HG03097 (cell line): Measurements from ENCODE around the gene EEF1A1.
A peak's percentile ranks its signal among the peaks of the same experiment; 100 is the strongest.
"Not testable (repeated sequence)": the region's sequence is repeated elsewhere in the genome, so short reads cannot be mapped to it uniquely, and the experiment has no call there.

Source experiments
- ATAC-seq: cut with Tn5 transposase; IDR thresholded peaks from one replicate; pipeline ENCODE4 v1.9.1; 2021; ENCODE audit not compliant: unreplicated experiment, low FRiP score

Gene EEF1A1

DNA sequence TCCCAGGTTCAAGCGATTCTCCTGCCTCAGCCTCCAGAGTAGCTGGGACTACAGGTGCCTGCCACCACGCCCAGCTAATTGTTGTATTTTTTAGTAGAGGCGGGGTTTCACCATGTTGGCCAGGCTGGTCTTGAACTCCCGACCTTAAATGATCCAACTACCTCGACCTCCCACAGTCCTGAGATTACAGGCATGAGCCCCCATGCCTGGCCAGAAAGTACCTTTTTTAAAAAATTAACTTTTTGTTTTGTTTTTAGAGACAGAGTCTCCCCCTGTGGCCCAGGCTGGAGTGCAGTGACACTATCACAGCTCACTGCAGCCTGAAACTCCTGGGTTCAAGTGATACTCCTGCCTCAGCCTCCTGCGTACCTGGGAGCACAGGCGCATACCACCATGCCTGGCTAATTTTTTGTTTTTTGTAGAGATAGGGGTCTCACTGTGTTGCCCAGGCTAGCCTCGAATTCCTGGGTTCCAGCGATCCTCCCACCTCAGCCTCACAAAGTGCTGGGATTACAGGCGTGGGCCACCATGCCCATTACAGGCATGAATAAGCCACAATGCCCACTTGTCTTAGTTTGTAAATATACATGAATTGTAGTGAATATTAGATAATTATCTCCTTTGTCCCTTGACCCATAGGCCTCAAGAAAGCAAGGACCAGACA is 17.4 kb upstream of the EEF1A1 start:
- ATAC-seq: no peak

GRCh38 chr6:73537677-73538076 is 16.8 kb upstream of the EEF1A1 start:
- ATAC-seq: no peak

DNA sequence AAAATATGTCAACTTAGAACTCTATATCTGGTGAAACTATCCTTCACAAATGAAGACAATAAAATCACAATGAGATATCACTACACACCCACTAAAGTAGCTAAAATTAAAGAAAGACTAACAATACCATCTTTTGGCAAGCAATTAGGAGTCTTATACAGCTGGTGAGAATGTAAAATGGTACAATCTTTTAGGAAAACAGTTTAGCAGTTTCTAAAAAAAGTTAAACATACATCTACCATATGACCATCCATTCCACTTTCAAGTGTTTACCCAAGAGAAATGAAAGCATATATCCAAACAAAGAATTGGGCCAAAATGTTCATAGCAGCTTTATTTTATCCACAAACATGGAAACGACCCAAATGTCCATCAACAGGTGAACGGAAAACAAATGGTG is 13.8 kb upstream of the EEF1A1 start:
- no peak for ATAC-seq

DNA sequence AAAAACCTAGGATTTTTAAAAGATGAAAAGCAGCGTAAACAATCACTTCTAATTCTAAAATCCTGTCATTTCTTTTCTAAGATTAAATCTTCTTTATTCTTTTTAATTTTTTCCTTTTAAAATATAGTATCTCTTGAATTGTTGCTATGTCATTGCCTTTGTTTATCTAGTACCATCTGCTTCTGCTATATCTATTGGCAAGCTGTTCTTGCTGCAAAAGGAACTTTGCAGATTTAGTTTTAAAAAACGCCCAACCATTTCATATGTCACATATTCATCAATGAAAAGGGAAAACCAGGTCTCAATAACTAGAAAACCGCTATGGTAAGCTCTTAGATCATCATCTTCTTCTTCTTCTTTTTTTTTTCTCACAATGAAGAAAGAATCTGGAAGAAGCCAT is 11.5 kb upstream of the EEF1A1 start:
- no peak for ATAC-seq

DNA sequence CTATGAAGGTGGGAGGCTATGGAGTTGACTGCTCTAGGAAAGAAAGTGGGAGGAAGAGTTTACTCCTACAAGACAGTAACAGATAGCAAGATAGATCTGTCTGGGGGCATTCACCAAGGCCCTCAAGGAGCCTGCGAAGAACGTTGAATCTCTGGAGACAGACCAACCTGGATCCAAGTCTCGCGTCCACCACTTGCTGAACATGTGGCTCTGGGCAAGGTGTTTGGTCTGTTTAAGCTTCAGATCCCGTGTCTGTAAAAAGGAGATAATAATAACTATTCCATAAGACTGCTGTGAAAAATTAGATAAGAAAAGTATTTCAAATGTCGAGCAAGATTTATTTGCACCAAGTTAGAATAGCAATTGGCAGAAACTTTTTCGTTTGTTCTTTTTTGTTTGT is 8.1 kb upstream of the EEF1A1 start:
- no peak for ATAC-seq

DNA sequence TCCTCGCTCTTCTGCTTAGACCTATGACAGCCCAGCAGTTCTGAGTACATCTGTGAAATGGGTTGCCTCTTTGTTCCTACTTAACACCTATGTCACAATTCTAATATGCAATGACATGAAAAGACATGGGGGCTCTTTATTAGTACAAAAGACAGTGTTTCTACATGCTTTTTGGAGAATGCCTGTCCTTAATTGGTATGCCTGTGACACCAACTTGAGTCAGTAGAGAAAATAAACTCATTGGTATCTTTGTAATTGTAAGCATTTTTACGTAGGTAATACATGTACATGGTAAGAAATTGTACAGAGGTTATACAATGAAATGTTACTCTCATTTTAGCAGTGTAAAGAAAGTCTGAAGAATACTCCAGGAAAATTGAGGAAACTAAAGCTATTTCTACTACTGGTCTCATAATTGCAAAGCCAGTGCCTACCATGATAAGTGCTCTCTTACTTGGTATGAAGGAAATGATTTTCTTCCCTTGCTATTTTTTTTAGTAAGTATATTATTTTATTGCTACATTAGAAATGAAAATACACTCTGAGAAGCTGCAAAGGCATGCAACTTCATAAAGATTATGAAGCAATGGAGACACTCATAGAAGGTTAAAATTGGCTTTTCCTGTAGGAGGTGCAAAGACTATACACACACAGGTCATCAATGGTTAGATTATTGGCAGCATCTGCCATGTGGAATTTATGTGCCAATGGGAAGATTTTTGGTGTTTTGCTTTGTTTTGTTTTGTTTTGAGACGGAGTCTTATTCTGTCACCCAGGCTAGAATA is 4.9 kb upstream of the EEF1A1 start:
- no peak for ATAC-seq

- peak; percentile 41 for ATAC-seq
These were observed 2.7 kb upstream of the EEF1A1 start for GRCh38 chr6:73523434-73524123.

DNA sequence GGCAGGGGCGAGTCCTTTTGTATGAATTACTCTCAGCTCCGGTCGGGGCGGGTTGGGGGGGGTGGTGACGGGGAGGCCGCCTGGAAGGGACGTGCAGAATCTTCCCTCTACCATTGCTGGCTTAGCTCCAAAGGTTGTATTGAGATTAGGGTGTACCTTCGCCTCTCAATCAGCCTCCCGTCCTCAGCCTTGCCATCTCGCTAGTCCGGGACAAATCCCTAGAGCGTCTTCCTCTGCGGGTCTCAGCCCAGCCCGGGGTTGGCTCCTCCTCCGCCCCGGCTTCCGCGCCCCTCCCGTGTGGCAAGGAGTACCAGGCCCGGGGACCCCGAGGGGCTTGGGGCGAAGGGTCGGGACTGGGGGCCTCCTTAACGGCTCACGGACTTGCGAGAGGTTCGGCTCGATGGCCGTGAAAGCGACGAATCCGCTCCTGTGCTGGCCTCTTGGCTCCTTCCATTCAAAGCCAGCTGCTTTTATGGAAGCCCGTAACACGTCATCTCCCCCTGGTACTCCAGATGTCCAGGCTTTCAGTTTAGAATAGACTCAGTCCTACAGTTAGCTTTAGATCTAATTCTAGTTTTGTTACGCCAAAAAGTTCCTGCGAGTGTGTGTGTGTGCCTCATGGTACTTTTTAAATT is 636 bp upstream of the EEF1A1 start:
- ATAC-seq: peak; percentile 30

DNA sequence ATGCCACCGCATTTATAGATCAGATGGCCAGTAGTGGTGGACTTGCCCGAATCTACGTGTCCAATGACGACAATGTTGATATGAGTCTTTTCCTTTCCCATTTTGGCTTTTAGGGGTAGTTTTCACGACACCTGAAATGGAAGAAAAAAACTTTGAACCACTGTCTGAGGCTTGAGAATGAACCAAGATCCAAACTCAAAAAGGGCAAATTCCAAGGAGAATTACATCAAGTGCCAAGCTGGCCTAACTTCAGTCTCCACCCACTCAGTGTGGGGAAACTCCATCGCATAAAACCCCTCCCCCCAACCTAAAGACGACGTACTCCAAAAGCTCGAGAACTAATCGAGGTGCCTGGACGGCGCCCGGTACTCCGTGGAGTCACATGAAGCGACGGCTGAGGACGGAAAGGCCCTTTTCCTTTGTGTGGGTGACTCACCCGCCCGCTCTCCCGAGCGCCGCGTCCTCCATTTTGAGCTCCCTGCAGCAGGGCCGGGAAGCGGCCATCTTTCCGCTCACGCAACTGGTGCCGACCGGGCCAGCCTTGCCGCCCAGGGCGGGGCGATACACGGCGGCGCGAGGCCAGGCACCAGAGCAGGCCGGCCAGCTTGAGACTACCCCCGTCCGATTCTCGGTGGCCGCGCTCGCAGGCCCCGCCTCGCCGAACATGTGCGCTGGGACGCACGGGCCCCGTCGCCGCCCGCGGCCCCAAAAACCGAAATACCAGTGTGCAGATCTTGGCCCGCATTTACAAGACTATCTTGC is 725 bp downstream of the EEF1A1 start:
- no peak for ATAC-seq

DNA sequence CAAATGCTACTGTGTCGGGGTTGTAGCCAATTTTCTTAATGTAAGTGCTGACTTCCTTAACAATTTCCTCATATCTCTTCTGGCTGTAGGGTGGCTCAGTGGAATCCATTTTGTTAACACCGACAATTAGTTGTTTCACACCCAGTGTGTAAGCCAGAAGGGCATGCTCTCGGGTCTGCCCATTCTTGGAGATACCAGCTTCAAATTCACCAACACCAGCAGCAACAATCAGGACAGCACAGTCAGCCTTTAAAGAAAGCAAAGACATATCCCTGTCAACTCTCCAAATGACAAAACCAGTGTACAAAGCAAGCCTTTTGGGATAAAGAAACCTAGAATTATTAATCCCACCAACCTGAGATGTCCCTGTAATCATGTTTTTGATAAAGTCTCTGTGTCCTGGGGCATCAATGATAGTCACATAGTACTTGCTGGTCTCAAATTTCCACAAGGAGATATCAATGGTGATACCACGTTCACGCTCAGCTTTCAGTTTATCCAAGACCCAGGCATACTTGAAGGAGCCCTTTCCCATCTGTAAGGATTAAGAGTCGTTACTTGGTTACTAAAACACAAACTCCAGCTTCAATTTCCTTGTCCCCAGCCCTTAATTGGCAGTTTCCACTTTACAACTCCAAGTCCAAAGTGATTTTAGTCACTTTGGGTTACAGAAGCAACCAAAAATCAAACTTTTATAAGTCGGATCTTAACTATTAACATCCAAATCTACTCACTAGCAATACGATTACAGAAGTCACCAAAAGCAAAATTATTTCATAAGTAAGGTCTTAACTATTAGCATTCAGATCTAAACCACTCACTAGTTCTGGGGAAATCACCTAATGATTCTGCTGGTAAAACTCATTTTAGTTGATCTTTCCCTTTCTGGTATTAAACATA is 1.6 kb downstream of the EEF1A1 start:
- not testable (repeated sequence) for ATAC-seq

DNA sequence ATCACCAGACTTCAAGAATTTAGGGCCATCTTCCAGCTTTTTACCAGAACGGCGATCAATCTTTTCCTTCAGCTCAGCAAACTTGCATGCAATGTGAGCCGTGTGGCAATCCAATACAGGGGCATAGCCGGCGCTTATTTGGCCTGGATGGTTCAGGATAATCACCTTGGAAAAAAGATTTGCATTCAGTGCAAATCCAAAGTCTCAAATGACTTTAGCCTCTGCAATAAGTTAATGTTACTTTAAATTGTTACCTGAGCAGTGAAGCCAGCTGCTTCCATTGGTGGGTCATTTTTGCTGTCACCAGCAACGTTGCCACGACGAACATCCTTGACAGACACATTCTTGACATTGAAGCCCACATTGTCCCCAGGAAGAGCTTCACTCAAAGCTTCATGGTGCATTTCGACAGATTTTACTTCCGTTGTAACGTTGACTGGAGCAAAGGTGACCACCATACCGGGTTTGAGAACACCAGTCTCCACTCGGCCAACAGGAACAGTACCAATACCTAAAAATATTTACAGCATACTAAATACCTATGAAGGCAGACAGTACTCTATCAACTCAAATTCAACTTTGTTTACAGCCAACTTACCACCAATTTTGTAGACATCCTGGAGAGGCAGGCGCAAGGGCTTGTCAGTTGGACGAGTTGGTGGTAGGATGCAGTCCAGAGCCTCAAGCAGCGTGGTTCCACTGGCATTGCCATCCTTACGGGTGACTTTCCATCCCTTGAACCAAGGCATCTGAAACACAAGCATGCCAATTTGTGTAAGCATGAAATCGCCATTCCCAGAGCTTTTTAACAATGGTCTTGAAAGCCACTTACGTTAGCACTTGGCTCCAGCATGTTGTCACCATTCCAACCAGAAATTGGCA is 2.5 kb downstream of the EEF1A1 start:
- ATAC-seq: not testable (repeated sequence)

DNA sequence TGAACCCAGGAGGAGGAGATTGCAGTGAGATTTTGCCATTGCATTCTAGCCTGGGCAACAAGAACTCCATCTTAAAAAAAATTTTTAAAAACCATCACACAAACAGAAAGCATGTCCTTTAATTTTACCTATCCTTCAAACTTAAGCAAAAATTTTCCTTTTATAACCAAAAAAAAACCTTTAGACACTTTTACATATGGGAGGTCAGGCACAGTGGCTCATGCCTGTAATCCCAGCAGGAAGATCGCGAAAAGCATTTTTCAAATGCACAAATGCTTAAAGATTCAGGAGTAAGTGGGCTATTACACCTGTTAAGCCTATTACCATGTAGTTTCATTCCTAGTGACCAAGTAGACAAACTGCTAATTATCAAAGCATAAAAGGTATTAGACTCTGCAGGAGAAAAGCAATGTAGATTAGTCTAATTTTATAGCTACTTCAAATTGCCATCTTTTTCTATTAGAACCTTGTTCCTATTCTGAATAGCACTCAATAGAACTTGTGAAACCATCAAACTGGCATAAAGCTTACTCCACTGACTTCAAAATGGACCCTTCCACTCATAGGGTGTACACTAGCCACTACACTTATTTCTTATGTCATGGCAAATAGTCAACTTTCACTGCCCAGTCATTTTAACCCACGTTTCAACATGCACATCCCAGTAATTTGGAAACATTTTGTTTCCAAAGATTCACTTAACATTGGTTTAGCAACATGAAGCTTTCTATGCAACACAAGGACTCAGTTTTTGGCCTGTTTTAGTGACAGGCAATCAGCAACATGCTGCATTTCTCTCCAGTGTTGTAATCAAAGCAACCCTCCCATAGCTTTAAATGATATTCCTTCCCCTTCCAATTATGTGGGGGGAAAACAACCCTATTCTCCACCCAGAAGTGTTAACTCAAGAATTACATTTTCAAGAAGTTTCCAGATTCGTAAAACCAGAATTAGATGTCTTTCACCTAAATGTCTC is 4.0 kb downstream of the EEF1A1 start:
- ATAC-seq: no peak

DNA sequence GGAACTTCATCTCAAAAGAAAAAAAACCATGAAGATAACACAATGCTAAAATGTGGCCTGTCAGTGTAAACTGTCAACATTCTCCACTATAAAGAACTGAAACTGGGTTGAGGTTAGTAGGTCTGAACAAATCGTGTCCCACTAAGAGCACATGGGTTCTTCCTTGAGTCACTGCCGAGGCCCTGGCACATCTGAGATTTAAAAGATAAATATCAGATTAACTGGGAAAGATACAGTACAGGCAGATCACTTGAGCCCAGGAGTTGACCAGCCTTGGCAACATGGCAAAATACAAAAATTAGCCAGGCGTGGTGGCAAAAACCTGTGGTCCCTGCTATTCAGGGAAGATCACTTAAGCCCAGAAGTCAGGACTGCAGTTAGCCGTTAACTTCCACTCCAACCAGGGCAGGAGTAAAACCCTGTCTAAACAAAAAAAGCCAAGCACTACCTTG is 5.6 kb downstream of the EEF1A1 start:
- ATAC-seq: peak; percentile 3

- ATAC-seq: no peak
These were observed 6.1 kb downstream of the EEF1A1 start for GRCh38 chr6:73514746-73515110.

- no peak for ATAC-seq
These were observed 7.4 kb downstream of the EEF1A1 start for GRCh38 chr6:73513496-73513854.

GRCh38 chr6:73511796-73512195 is 9.0 kb downstream of the EEF1A1 start:
- ATAC-seq: no peak

- ATAC-seq: no peak
These were observed 11.0 kb downstream of the EEF1A1 start for GRCh38 chr6:73509851-73510250.
